ENCODE measurements around the gene NOVA1. TPM values are rescaled to one million over a fixed set of nuclear protein-coding genes. Genes with fewer than 3 reads are reported as not detected.

Gene NOVA1
- total RNA-seq, 1 experiment from 2014 or later = not detected

GRCh38 chr14:26517771-26518170 lies 80.1 kb downstream of the NOVA1 start (continued):
- TF ChIP-seq CTCF (IDR thresholded peaks at IDR 0.05 in 2 of 3, conservative IDR thresholded peaks at IDR 0.05 in 1 of 3; ENCODE audit: borderline replicate concordance in 1 of 3, insufficient read depth in 1 of 3, low read depth in 2 of 3, low read length in 2 of 3) = no peak

- ChIA-PET CTCF (no interaction called here), RAD21 (ENCODE audit: low non-redundant PET in 1 of 2, low total read pairs in 2 of 2, uncharacterized antibody in 2 of 2, unreplicated experiment in 2 of 2) (no interaction called here), POLR2A (no interaction called here)
- no peak overlapping the region for H3K27ac ChIP-seq (ENCODE audit: low read depth, low read length)
- H3K4me1 ChIP-seq (ENCODE audit: control insufficient read depth in 1 of 2, insufficient read depth in 2 of 2, low read length in 2 of 2) = no peaks in the 10 kb centered on the region
- H3K4me3 ChIP-seq (replicated peaks in 1 of 2; ENCODE audit: low read depth in 1 of 2, low read length in 2 of 2) = no peak overlapping the region
- H3K27me3 ChIP-seq (ENCODE audit: insufficient read depth, low read length) = no peaks in the 10 kb centered on the region
- H3K9me2 ChIP-seq (ENCODE audit: insufficient read depth) = no peaks in the 10 kb centered on the region
- no peak for DNase-seq (ENCODE audit: low read depth, low spot score)
- no peak overlapping the region for H3K4me2 ChIP-seq (ENCODE audit: low read length)
- no TSS peak for BruUV-seq (replicated peaks)
- intact Hi-C loops (cut with micrococcal nuclease) = no loop called here
- ATAC-seq = no peak
- H2AFZ ChIP-seq (ENCODE audit: low read depth, low read length, poor library complexity, severe bottlenecking) = no peak overlapping the region
- H3K36me3 ChIP-seq (ENCODE audit: control insufficient read depth in 1 of 2, insufficient read depth in 2 of 2, low read length in 2 of 2) = no peaks in the 10 kb centered on the region
- no peaks in the 10 kb centered on the region for H3K79me2 ChIP-seq (ENCODE audit: insufficient read depth, low read length)
- H4K20me1 ChIP-seq (ENCODE audit: insufficient read depth) = no peaks in the 10 kb centered on the region
- peaks cover 4 to 20% of the 10 kb centered on the region in 2 experiments; a peak in 2 of 4 replicates for H3K9me3 ChIP-seq (ENCODE audit: control insufficient read depth in 1 of 2, insufficient read depth in 1 of 2, low read depth in 1 of 2, low read length in 2 of 2)
- no peak overlapping the region for H3K9ac ChIP-seq (ENCODE audit: low read length)
- TF ChIP-seq SP1 (IDR thresholded peaks at IDR 0.05; ENCODE audit: low read depth) (no peak), EZH2phosphoT487 (IDR thresholded peaks at IDR 0.05; ENCODE audit: borderline replicate concordance) (no peak), ZBTB33 (IDR thresholded peaks at IDR 0.05; ENCODE audit: extremely low read depth, insufficient replicate concordance, low read length) (no peak), ELF1 (IDR thresholded peaks at IDR 0.05; ENCODE audit: borderline replicate concordance, low read depth) (no peak), RAD21 (IDR thresholded peaks at IDR 0.05; ENCODE audit: low read depth) (no peak), MAX (IDR thresholded peaks at IDR 0.05) (no peak), YY1 (IDR thresholded peaks at IDR 0.05; ENCODE audit: extremely low read depth, insufficient replicate concordance, low read depth, low read length) (no peak), CTCF (IDR thresholded peaks at IDR 0.05 in 2 of 3, conservative IDR thresholded peaks at IDR 0.05 in 1 of 3; ENCODE audit: borderline replicate concordance in 1 of 3, insufficient read depth in 1 of 3, low read depth in 2 of 3, low read length in 2 of 3) (no peak), SRF (IDR thresholded peaks at IDR 0.05; ENCODE audit: low read depth) (no peak), FOSL1 (IDR thresholded peaks at IDR 0.05; ENCODE audit: low read depth) (no peak), SIN3A (IDR thresholded peaks at IDR 0.05; ENCODE audit: low read depth) (no peak), TCF7L2 (IDR thresholded peaks at IDR 0.05; ENCODE audit: borderline replicate concordance, extremely low read depth, insufficient read depth, insufficient read length) (no peak), EGR1 (IDR thresholded peaks at IDR 0.05; ENCODE audit: low read depth) (no peak), ATF3 (IDR thresholded peaks at IDR 0.05) (no peak), POLR2A (IDR thresholded peaks at IDR 0.05; ENCODE audit: borderline replicate concordance, extremely low read depth, insufficient read depth, insufficient read length) (no peak), ZFX (IDR thresholded peaks at IDR 0.05) (no peak)
Observed at GRCh38 chr14:26500028-26500427, 97.8 kb downstream of the NOVA1 start.

Measured in HCT116 (cell line).